B cell (primary cell): Measurements from ENCODE around the gene MRPL33. TPM values are rescaled to one million over a fixed set of nuclear protein-coding genes. Genes with fewer than 3 reads are reported as not detected.

Source experiments
- ATAC-seq: fragments of 200-7000 bp; cut with Tn5 transposase; one replicate; pipeline ENCODE4 v1.10.0; 2021; ENCODE audit warnings: low read depth, mild to moderate bottlenecking, moderate number of reproducible peaks, moderate library complexity
- CTCF ChIA-PET: fragments of 350-600 bp; sonication (Branson Sonifier 250); formaldehyde crosslinking; loops from one replicate; lab custom pipeline; 2021; ENCODE audit warnings: antibody characterized with exemption, inconsistent platforms; lab: Charles Lee
- POLR2A ChIA-PET: fragments of 350-600 bp; sonication (Branson Sonifier 250); formaldehyde crosslinking; loops from one replicate; lab custom pipeline; 2021; ENCODE audit warnings: antibody characterized with exemption; lab: Charles Lee
- DNase-seq: peaks from one replicate; pipeline ENCODE4 v3.0.0; 2013
- H2AFZ ChIP-seq: 2 replicates; pipeline ENCODE4 v1.6.1; 2012; ENCODE audit warnings: mild to moderate bottlenecking, low read depth, low read length; ENCODE audit not compliant: insufficient read depth, poor library complexity, severe bottlenecking
- H3K27ac ChIP-seq, 2 donors: 1 replicate in 1 of 2; 2 replicates in 1 of 2; pipeline ENCODE4 v1.5.1; 2012 to 2013; ENCODE audit warnings: low read length in 2 of 2, mild to moderate bottlenecking in 2 of 2, moderate library complexity in 1 of 2
- H3K27me3 ChIP-seq, 4 experiments: fragments of 200-600 bp in 1 of 4; sonication (generic) in 1 of 4; replicated peaks in 1 of 4; 1 replicate in 2 of 4; 2 replicates in 2 of 4; pipeline versions ENCODE4 v1.6.1 to v1.7.0; 2013 to 2016; ENCODE audit warnings: low read length in 3 of 4, mild to moderate bottlenecking in 2 of 4, mixed read lengths in 1 of 4, moderate library complexity in 1 of 4; ENCODE audit not compliant: insufficient read depth in 4 of 4, control insufficient read depth in 3 of 4; ENCODE audit errors: control extremely low read depth in 1 of 4
- H3K36me3 ChIP-seq, 2 experiments: replicated peaks in 1 of 2; 1 replicate in 1 of 2; 2 replicates in 1 of 2; pipeline versions ENCODE4 v1.6.1 to v1.7.1; 2013; ENCODE audit warnings: low read length in 1 of 2; ENCODE audit not compliant: insufficient read depth in 2 of 2, control insufficient read depth in 1 of 2; ENCODE audit errors: control extremely low read depth in 1 of 2, extremely low read depth in 1 of 2
- H3K4me1 ChIP-seq, 2 donors: fragments of 200-600 bp in 1 of 2; sonication (generic) in 1 of 2; 1 replicate in 1 of 2; 2 replicates in 1 of 2; pipeline versions ENCODE4 v1.5.1 to v1.6.1; 2013 to 2017; ENCODE audit warnings: low read length in 2 of 2; ENCODE audit not compliant: control insufficient read depth in 2 of 2, insufficient read depth in 2 of 2
- H3K4me2 ChIP-seq: replicated peaks from 2 replicates; pipeline ENCODE3; 2012; ENCODE audit warnings: mild to moderate bottlenecking, low read depth, low read length; ENCODE audit not compliant: poor library complexity, severe bottlenecking
- H3K4me3 ChIP-seq, 5 experiments: fragments of 200-600 bp in 1 of 5; sonication (generic) in 1 of 5; 1 replicate in 3 of 5; 2 replicates in 2 of 5; pipeline versions ENCODE4 v1.5.1 to v1.7.0; 2011 to 2016; ENCODE audit warnings: low read length in 4 of 5, mild to moderate bottlenecking in 4 of 5, low read depth in 2 of 5, control low read depth in 1 of 5, moderate library complexity in 1 of 5; ENCODE audit not compliant: insufficient read depth in 1 of 5; ENCODE audit errors: control extremely low read depth in 1 of 5, extremely low read depth in 1 of 5
- H3K79me2 ChIP-seq: fragments of 200-600 bp; sonication (generic); one replicate; pipeline ENCODE4 v1.6.0; 2016; ENCODE audit warnings: low read length; ENCODE audit not compliant: control insufficient read depth, insufficient read depth
- H3K9ac ChIP-seq: fragments of 200-600 bp; sonication (generic); 2 replicates; pipeline ENCODE4 v1.6.1; 2017; ENCODE audit warnings: mild to moderate bottlenecking, low read length, moderate library complexity
- H3K9me3 ChIP-seq, 3 donors: one replicate each; pipeline versions ENCODE4 v1.6.1 to v1.7.1; 2013; ENCODE audit warnings: low read length in 2 of 3; ENCODE audit not compliant: control insufficient read depth in 2 of 3, insufficient read depth in 1 of 3; ENCODE audit errors: control extremely low read depth in 1 of 3
- H4K20me1 ChIP-seq: 2 replicates; pipeline ENCODE4 v1.6.0; 2012; ENCODE audit warnings: mild to moderate bottlenecking, low read length; ENCODE audit not compliant: insufficient read depth, control insufficient read depth, poor library complexity, severe bottlenecking
- H3K27ac Mint-ChIP-seq: one replicate; pipeline ENCODE4 v1.8.0; 2021; ENCODE audit warnings: mixed read lengths
- H3K27me3 Mint-ChIP-seq: one replicate; pipeline ENCODE4 v1.8.0; 2021; ENCODE audit warnings: mixed read lengths
- H3K4me1 Mint-ChIP-seq: one replicate; pipeline ENCODE4 v1.8.0; 2021; ENCODE audit warnings: mixed read lengths
- H3K4me3 Mint-ChIP-seq: one replicate; pipeline ENCODE4 v1.8.0; 2021; ENCODE audit warnings: mixed read lengths
- H3K9me3 Mint-ChIP-seq: one replicate; pipeline ENCODE4 v1.8.0; 2022; ENCODE audit warnings: mixed read lengths; ENCODE audit not compliant: insufficient read depth
- CTCF ChIP-seq: fragments of 200-600 bp; IDR thresholded peaks from one replicate; pipeline ENCODE4 v1.8.0; 2022; ENCODE audit warnings: antibody characterized with exemption, mild to moderate bottlenecking
- EZH2 ChIP-seq: IDR thresholded peaks from 2 replicates; pipeline ENCODE4 v1.6.1; 2012; ENCODE audit warnings: borderline replicate concordance, low read depth, mild to moderate bottlenecking, moderate library complexity, low read length; ENCODE audit not compliant: insufficient read depth, poor library complexity, severe bottlenecking
- WGBS: methylation state at CpG from one replicate; pipeline ENCODE4 v1.1.5; 2013; ENCODE audit warnings: missing lambda C conversion rate; ENCODE audit not compliant: insufficient coverage; 5-methylcytosine and 5-hydroxymethylcytosine counted together
- intact Hi-C: fragments of 100-400 bp; cut with micrococcal nuclease; formaldehyde crosslinking; loops from one replicate; pipeline ENCODE4 v1.10.0; 2022
- polyA plus RNA-seq: library from polyadenylated mRNA; depleted of rRNA; stranded (reverse); fragments of >200 nt; gene quantifications from 2 replicates; pipeline ENCODE4 v1.2.3, GENCODE V29; 2012
- total RNA-seq, 2 donors: library from RNA; stranded (reverse); fragments of 120-200 nt in 1 of 2; gene quantifications; 1 replicate in 1 of 2; 2 replicates in 1 of 2; pipeline versions ENCODE4 v1.2.3 to v1.2.4, GENCODE V29; 2013 to 2022

The MRPL33 gene
- total and polyA plus RNA-seq, 2 donors (not counting 1 experiment from before 2014, with no cell fraction given) = 14.4 to 26.5 TPM

DNA sequence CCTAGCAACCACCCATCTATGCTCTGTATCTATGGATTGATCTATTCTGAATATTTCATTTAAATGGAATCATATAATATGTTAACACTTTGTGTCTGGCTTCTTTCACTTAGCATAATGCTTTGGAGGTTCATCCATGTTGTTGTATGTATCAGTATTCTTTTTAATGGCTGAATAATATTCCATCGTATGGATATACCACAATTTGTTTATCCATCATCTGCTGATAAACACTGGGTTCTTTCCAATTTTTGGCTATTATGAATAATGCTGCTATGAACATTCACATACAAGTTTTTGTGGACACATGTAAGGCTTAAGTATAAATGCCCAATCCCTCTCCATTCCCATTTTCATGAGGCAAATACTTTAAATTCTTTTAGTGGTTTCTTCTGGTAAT lies 52.9 kb downstream of the MRPL33 start:
- Histone ChIP-seq H3K36me3 (no peaks in the 10 kb centered on the region), H3K27me3 (no peaks in the 10 kb centered on the region), H3K4me2 (no peak overlapping the region), H3K9ac (no peak overlapping the region), H2AFZ (no peak overlapping the region), H3K4me1 (no peaks in the 10 kb centered on the region), H3K9me3 (peaks cover 0 to 5% (median 4%) of the 10 kb centered on the region in 3 donors), H3K4me3 (no peak overlapping the region), H3K79me2 (no peaks in the 10 kb centered on the region), H3K27ac (no peak overlapping the region), H4K20me1 (no peaks in the 10 kb centered on the region)
- no peaks in the 10 kb centered on the region for H3K4me1 Mint-ChIP-seq
- intact Hi-C loops = no loop called here
- no peak for ATAC-seq
- ChIA-PET POLR2A (no interaction called here), CTCF (no interaction called here)
- TF ChIP-seq CTCF = no peak
- no peak for TF ChIP-seq EZH2
- no peak overlapping the region for H3K27ac Mint-ChIP-seq
- H3K9me3 Mint-ChIP-seq = peaks cover 5% of the 10 kb centered on the region
- no peak for DNase-seq
- H3K4me3 Mint-ChIP-seq = no peak overlapping the region
- WGBS = no CpG with 5 or more reads among the region's 1 CpG
- no peaks in the 10 kb centered on the region for H3K27me3 Mint-ChIP-seq

GRCh38 chr2:27828305-27828704 lies 56.8 kb downstream of the MRPL33 start:
- Mint-ChIP-seq H3K27ac (no peak overlapping the region), H3K9me3 (peaks cover 5% of the 10 kb centered on the region), H3K27me3 (no peaks in the 10 kb centered on the region), H3K4me3 (no peak overlapping the region), H3K4me1 (no peaks in the 10 kb centered on the region)
- DNase-seq (no peak), ATAC-seq (no peak)
- TF ChIP-seq EZH2 = no peak
- no peak for TF ChIP-seq CTCF
- Histone ChIP-seq H2AFZ (no peak overlapping the region), H3K36me3 (no peaks in the 10 kb centered on the region), H4K20me1 (no peaks in the 10 kb centered on the region), H3K79me2 (no peaks in the 10 kb centered on the region), H3K4me1 (no peaks in the 10 kb centered on the region), H3K9me3 (peaks cover 0 to 5% (median 4%) of the 10 kb centered on the region in 3 donors), H3K27ac (no peak overlapping the region), H3K9ac (no peak overlapping the region), H3K4me2 (no peak overlapping the region), H3K27me3 (no peaks in the 10 kb centered on the region), H3K4me3 (no peak overlapping the region)
- intact Hi-C loops = no loop called here
- no CpG with 5 or more reads among the region's 1 CpG for WGBS
- ChIA-PET POLR2A (no interaction called here), CTCF (no interaction called here)

Other genes with a start within 250 kb of the MRPL33 start
- 65.2 and 72.3 TPM in 2 replicates for gene ZNF512, start 188.7 kb upstream of the MRPL33 start, total RNA-seq
- gene ZNF512, start 188.7 kb upstream of the MRPL33 start, polyA plus RNA-seq = 26.4 and 33.3 TPM in 2 replicates
- gene CCDC121, start 142.7 kb upstream of the MRPL33 start, total RNA-seq = 1.3 and 2.2 TPM in 2 replicates
- gene CCDC121, start 142.7 kb upstream of the MRPL33 start, polyA plus RNA-seq = 0.65 and 0.95 TPM in 2 replicates
- 26.0 and 27.8 TPM in 2 replicates for gene GPN1, start 142.7 kb upstream of the MRPL33 start, total RNA-seq
- 17.4 and 17.5 TPM in 2 replicates for gene GPN1, start 142.7 kb upstream of the MRPL33 start, polyA plus RNA-seq
- gene SUPT7L, start 108.1 kb upstream of the MRPL33 start, total RNA-seq = 40.2 and 40.7 TPM in 2 replicates
- gene SUPT7L, start 108.1 kb upstream of the MRPL33 start, polyA plus RNA-seq = 42.4 and 56.9 TPM in 2 replicates
- gene SLC4A1AP, start 107.8 kb upstream of the MRPL33 start, total RNA-seq = 23.1 and 25.6 TPM in 2 replicates
- 8.9 and 14.7 TPM in 2 replicates for gene SLC4A1AP, start 107.8 kb upstream of the MRPL33 start, polyA plus RNA-seq
- gene RBKS, start 118.7 kb downstream of the MRPL33 start, total RNA-seq = 6.4 and 6.8 TPM in 2 replicates
- gene RBKS, start 118.7 kb downstream of the MRPL33 start, polyA plus RNA-seq = 9.2 and 26.7 TPM in 2 replicates
- gene BABAM2, start 119.0 kb downstream of the MRPL33 start, total RNA-seq = 69.6 and 70.6 TPM in 2 replicates
- 16.4 and 22.3 TPM in 2 replicates for gene BABAM2, start 119.0 kb downstream of the MRPL33 start, polyA plus RNA-seq